Motor neuron (in vitro differentiated cells): Measurements from ENCODE around the gene CD247. TPM values are rescaled to one million over a fixed set of nuclear protein-coding genes. Genes with fewer than 3 reads are reported as not detected.

Source experiments
- ATAC-seq, 8 experiments: fragments of 200-7000 bp; cut with Tn5 transposase; replicated peaks in 6 of 8; 2 replicates each; pipeline ENCODE4 v1.8.0; 2021; ENCODE audit warnings: mild to moderate bottlenecking in 8 of 8, moderate library complexity in 8 of 8
- H3K27ac ChIP-seq, 2 donors: fragments of 250-450 bp; sonication (Bioruptor Pico); 2 replicates each; pipeline ENCODE4 v1.9.0; 2021; ENCODE audit warnings: antibody characterized with exemption in 2 of 2, mild to moderate bottlenecking in 2 of 2, moderate library complexity in 1 of 2
- H3K4me1 ChIP-seq, 2 donors: fragments of 250-450 bp; sonication (Bioruptor Pico); replicated peaks in 1 of 2; 2 replicates each; pipeline ENCODE4 v1.6.1; 2021; ENCODE audit warnings: antibody characterized with exemption in 2 of 2, mild to moderate bottlenecking in 2 of 2, moderate library complexity in 1 of 2
- H3K4me3 ChIP-seq, 5 donors: fragments of 250-450 bp; sonication (Bioruptor Pico); 2 replicates each; pipeline ENCODE4 v1.9.0; 2021; ENCODE audit warnings: antibody characterized with exemption in 5 of 5, mild to moderate bottlenecking in 5 of 5, moderate library complexity in 4 of 5
- WGBS, 10 experiments: fragments of 450-650 bp; shearing (Covaris generic); methylation state at CpG; one replicate each; pipeline ENCODE4 v1.0.0; 2022; 5-methylcytosine and 5-hydroxymethylcytosine counted together
- in situ Hi-C, 9 experiments: fragments of 400-800 bp; cut with MboI; loops; one replicate each; pipeline ENCODE4 v1.15.0; 2021; ENCODE audit warnings: low sequenced_read_pairs in 9 of 9, low pct_unique_long_range_greater_than_20kb in 2 of 9; ENCODE audit not compliant: unreplicated experiment in 9 of 9
- total RNA-seq, 8 experiments: library from RNA; unstranded; fragments of 300-600 nt; gene quantifications; 2 replicates each; pipeline versions ENCODE4 v1.2.3 to v1.2.4, GENCODE V29; 2022

CD247 gene
- total RNA-seq, 8 experiments from 2014 or later = 0.21 to 4.2 (median 1.8) TPM

- in situ Hi-C loops = loop anchor here in 6 of 9 experiments (25.0 kb wide), 4 partner anchors 95 to 370 kb away; no protein-coding TSS in a partner anchor
- no peak for ATAC-seq
- Histone ChIP-seq H3K4me3 (no peak overlapping the region), H3K27ac (no peak overlapping the region), H3K4me1 (peaks cover 21 to 41% of the 10 kb centered on the region in 2 donors)
- 51 to 82% (median 74%) methylated on average over 3 to 8 of the region's 8 CpGs; no CpG with 5 or more reads in 3 of the 10 experiments for WGBS, 10 experiments
Measured at GRCh38 chr1:167431909-167432650, 86.2 kb downstream of the CD247 start.

- in situ Hi-C loops = loop anchor here in 6 of 9 experiments (25.0 kb wide), 4 partner anchors 94 to 369 kb away; no protein-coding TSS in a partner anchor
- peak in 4 of 8 experiments; percentile 3 to 8 (median 4) for ATAC-seq
- H3K4me1 ChIP-seq = peaks cover 21 to 41% of the 10 kb centered on the region in 2 donors
- peak overlapping the region in 1 of 2 donors; percentile 35 for H3K27ac ChIP-seq
- no peak overlapping the region for H3K4me3 ChIP-seq
- 67 to 100% (median 83%) methylated on average over 1 to 12 of the region's 14 CpGs; no CpG with 5 or more reads in 4 of the 10 experiments for WGBS, 10 experiments
Measured at GRCh38 chr1:167431261-167431908, 86.9 kb downstream of the CD247 start.

GRCh38 chr1:167430849-167431242 is 87.5 kb downstream of the CD247 start:
- in situ Hi-C loops = loop anchor here in 6 of 9 experiments (25.0 kb wide), 4 partner anchors 94 to 369 kb away; no protein-coding TSS in a partner anchor
- peak overlapping the region in 1 of 2 donors; percentile 35 for H3K27ac ChIP-seq
- ATAC-seq = peak; percentile 10 to 80 (median 74)
- WGBS, 10 experiments = 55 to 87% (median 64%) methylated on average over 2 to 9 of the region's 10 CpGs; no CpG with 5 or more reads in 4 of the 10 experiments
- peaks cover 21 to 41% of the 10 kb centered on the region in 2 donors for H3K4me1 ChIP-seq
- no peak overlapping the region for H3K4me3 ChIP-seq

GRCh38 chr1:167430134-167430848 is 88.0 kb downstream of the CD247 start:
- 7 to 90% (median 70%) methylated on average over 2 to 16 of the region's 17 CpGs; no CpG with 5 or more reads in 1 of the 10 experiments for WGBS, 10 experiments
- in situ Hi-C loops = loop anchor here in 6 of 9 experiments (25.0 kb wide), 4 partner anchors 93 to 368 kb away; no protein-coding TSS in a partner anchor
- Histone ChIP-seq H3K4me1 (peaks cover 21 to 41% of the 10 kb centered on the region in 2 donors), H3K4me3 (no peak overlapping the region), H3K27ac (peak overlapping the region in 1 of 2 donors; percentile 35)
- ATAC-seq = peak; percentile 58 to 88 (median 84)

- Histone ChIP-seq H3K4me3 (no peak overlapping the region), H3K27ac (no peak overlapping the region), H3K4me1 (peaks cover 21 to 41% of the 10 kb centered on the region in 2 donors)
- WGBS, 10 experiments = 8 to 72% (median 52%) methylated on average over 1 to 2 of the region's 2 CpGs; no CpG with 5 or more reads in 3 of the 10 experiments
- ATAC-seq = peak in 5 of 8 experiments; percentile 7 to 10 (median 9)
- in situ Hi-C loops = loop anchor here in 6 of 9 experiments (25.0 kb wide), 4 partner anchors 92 to 367 kb away; no protein-coding TSS in a partner anchor
Measured at GRCh38 chr1:167429612-167430011, 88.7 kb downstream of the CD247 start.

GRCh38 chr1:167428395-167428794 is 89.9 kb downstream of the CD247 start:
- H3K27ac ChIP-seq = no peak overlapping the region
- no peak overlapping the region for H3K4me3 ChIP-seq
- 36 to 100% (median 88%) methylated on average over 1 to 2 of the region's 2 CpGs; no CpG with 5 or more reads in 3 of the 10 experiments for WGBS, 10 experiments
- in situ Hi-C loops = loop anchor here in 6 of 9 experiments (25.0 kb wide), 4 partner anchors 91 to 366 kb away; no protein-coding TSS in a partner anchor
- peaks cover 21 to 41% of the 10 kb centered on the region in 2 donors for H3K4me1 ChIP-seq
- peak in 2 of 8 experiments; percentile 21 to 30 for ATAC-seq

- Histone ChIP-seq H3K27ac (no peak overlapping the region), H3K4me1 (peaks cover 21 to 41% of the 10 kb centered on the region in 2 donors), H3K4me3 (no peak overlapping the region)
- WGBS, 10 experiments = 50 to 89% (median 83%) methylated on average over 1 to 5 of the region's 5 CpGs; no CpG with 5 or more reads in 4 of the 10 experiments
- ATAC-seq = no peak
- in situ Hi-C loops = loop anchor here in 6 of 9 experiments (25.0 kb wide), 4 partner anchors 91 to 366 kb away; no protein-coding TSS in a partner anchor
Measured at GRCh38 chr1:167427848-167428247, 90.5 kb downstream of the CD247 start.

- peaks cover 21 to 32% of the 10 kb centered on the region in 2 donors for H3K4me1 ChIP-seq
- in situ Hi-C loops = loop anchor here in 6 of 9 experiments (25.0 kb wide), 4 partner anchors 89 to 364 kb away; no protein-coding TSS in a partner anchor
- ATAC-seq = no peak
- no peak overlapping the region for H3K27ac ChIP-seq
- H3K4me3 ChIP-seq = no peak overlapping the region
- 79 to 100% (median 93%) methylated on average over 1 to 4 of the region's 4 CpGs; no CpG with 5 or more reads in 2 of the 10 experiments for WGBS, 10 experiments
Measured at GRCh38 chr1:167426716-167427115, 91.6 kb downstream of the CD247 start.

GRCh38 chr1:167425482-167425881 is 92.8 kb downstream of the CD247 start:
- H3K27ac ChIP-seq = no peak overlapping the region
- in situ Hi-C loops = loop anchor here in 6 of 9 experiments (25.0 kb wide), 4 partner anchors 88 to 363 kb away; no protein-coding TSS in a partner anchor

GRCh38 chr1:167423684-167424619 is 94.4 kb downstream of the CD247 start:
- H3K4me3 ChIP-seq = no peak overlapping the region
- H3K4me1 ChIP-seq = peaks cover 0 to 5% of the 10 kb centered on the region in 2 donors
- H3K27ac ChIP-seq = no peak overlapping the region
- 64 to 97% (median 86%) methylated on average over 3 to 15 of the region's 15 CpGs; no CpG with 5 or more reads in 2 of the 10 experiments for WGBS, 10 experiments
- no peak for ATAC-seq
- in situ Hi-C loops = no loop called here

More at GRCh38 chr1:167425482-167425881, 92.8 kb downstream of the CD247 start:
- no peak for ATAC-seq
- Histone ChIP-seq H3K4me3 (no peak overlapping the region), H3K4me1 (peaks cover 11 to 20% of the 10 kb centered on the region in 2 donors)
- 40 to 46% methylated on average over 2 to 7 of the region's 7 CpGs; no CpG with 5 or more reads in 8 of the 10 experiments for WGBS, 10 experiments

GRCh38 chr1:167420510-167420909 is 97.8 kb downstream of the CD247 start:
- Histone ChIP-seq H3K4me1 (peaks cover 0 to 6% of the 10 kb centered on the region in 2 donors), H3K4me3 (no peak overlapping the region), H3K27ac (no peak overlapping the region)
- in situ Hi-C loops = no loop called here
- ATAC-seq = peak in 2 of 8 experiments; percentile 69 to 75
- 0 to 100% (median 35%) methylated on average over 1 to 3 of the region's 3 CpGs for WGBS, 10 experiments
